IMR-90 (cell line): ENCODE data around the gene FOXS1. TPM values are rescaled to one million over a fixed set of nuclear protein-coding genes. Genes with fewer than 3 reads are reported as not detected.

Experiments used
- ATAC-seq: fragments of 200-7000 bp; cut with Tn5 transposase; 2 replicates; pipeline ENCODE4 v1.9.1; 2020; ENCODE audit warnings: low read depth, mild to moderate bottlenecking, moderate library complexity
- BruUV-seq: library from RNA; stranded (reverse); fragments of 400-500 nt; replicated peaks from 2 replicates; lab custom pipeline; 2021; lab: Mats Ljungman, UMichigan
- CTCF ChIA-PET: fragments of 300-600 bp; formaldehyde crosslinking; extraction: SDS; loops from one replicate; lab custom pipeline; 2021; ENCODE audit warnings: antibody characterized with exemption; lab: Yijun Ruan, JAX
- POLR2A ChIA-PET: fragments of 300-600 bp; sonication (Branson Sonifier 250); formaldehyde crosslinking; loops from one replicate; lab custom pipeline; 2022; ENCODE audit warnings: antibody characterized with exemption; ENCODE audit not compliant: unreplicated experiment; lab: Charles Lee
- DNase-seq: peaks from one replicate; pipeline ENCODE4 v3.0.0; 2013
- H2AFZ ChIP-seq: replicated peaks from 2 replicates; pipeline ENCODE3; 2013; ENCODE audit warnings: low read length, mild to moderate bottlenecking; ENCODE audit not compliant: poor library complexity
- H2AK5ac ChIP-seq: 2 replicates; pipeline ENCODE4 v1.6.1; 2013; ENCODE audit warnings: low read depth, low read length, inconsistent platforms
- H2AK9ac ChIP-seq: replicated peaks from 2 replicates; pipeline ENCODE3; 2013; ENCODE audit warnings: mild to moderate bottlenecking, low read depth, low read length, moderate library complexity; ENCODE audit not compliant: poor library complexity
- H2BK120ac ChIP-seq: 2 replicates; pipeline ENCODE4 v1.6.1; 2013; ENCODE audit warnings: low read depth, low read length, inconsistent platforms
- H2BK15ac ChIP-seq: 3 replicates; pipeline ENCODE4 v1.6.1; 2013; ENCODE audit warnings: low read depth, low read length, inconsistent platforms
- H2BK20ac ChIP-seq: 2 replicates; pipeline ENCODE4 v1.6.1; 2013; ENCODE audit warnings: low read depth, mild to moderate bottlenecking, inconsistent platforms, low read length, moderate library complexity
- H2BK5ac ChIP-seq: 2 replicates; pipeline ENCODE4 v1.6.1; 2013; ENCODE audit warnings: mild to moderate bottlenecking, low read depth, low read length, inconsistent platforms; ENCODE audit not compliant: poor library complexity, severe bottlenecking
- H3K14ac ChIP-seq: replicated peaks from 2 replicates; pipeline ENCODE4 v1.6.1; 2013; ENCODE audit warnings: low read depth, low read length, inconsistent platforms
- H3K18ac ChIP-seq: 2 replicates; pipeline ENCODE4 v1.6.1; 2013; ENCODE audit warnings: low read depth, low read length, control low read depth
- H3K23ac ChIP-seq: 2 replicates; pipeline ENCODE4 v1.6.1; 2013; ENCODE audit warnings: low read depth, low read length, inconsistent platforms
- H3K27ac ChIP-seq: 2 replicates; pipeline ENCODE4 v1.5.1; 2013; ENCODE audit warnings: mild to moderate bottlenecking, control low read depth, low read length; ENCODE audit not compliant: insufficient read depth
- H3K27me3 ChIP-seq: 2 replicates; pipeline ENCODE4 v1.6.1; 2013; ENCODE audit warnings: low read length; ENCODE audit not compliant: control insufficient read depth, insufficient read depth
- H3K36me3 ChIP-seq: 2 replicates; pipeline ENCODE4 v1.6.1; 2013; ENCODE audit warnings: low read length, mixed read lengths; ENCODE audit not compliant: control insufficient read depth, insufficient read depth
- H3K4ac ChIP-seq: 2 replicates; pipeline ENCODE4 v1.6.1; 2013; ENCODE audit warnings: low read depth, low read length, inconsistent platforms
- H3K4me1 ChIP-seq: 2 replicates; pipeline ENCODE4 v1.6.1; 2013; ENCODE audit warnings: low read length, mixed read lengths; ENCODE audit not compliant: control insufficient read depth, insufficient read depth
- H3K4me2 ChIP-seq: 2 replicates; pipeline ENCODE4 v1.6.1; 2013; ENCODE audit warnings: low read depth, mild to moderate bottlenecking, control low read depth, low read length, moderate library complexity
- H3K4me3 ChIP-seq: 2 replicates; pipeline ENCODE4 v1.5.1; 2013; ENCODE audit warnings: low read depth, mild to moderate bottlenecking, control low read depth, low read length, moderate library complexity; ENCODE audit not compliant: insufficient read depth
- H3K56ac ChIP-seq: 2 replicates; pipeline ENCODE4 v1.6.1; 2013; ENCODE audit warnings: low read length, inconsistent platforms; ENCODE audit not compliant: insufficient read depth; ENCODE audit errors: extremely low read depth
- H3K79me1 ChIP-seq, 2 experiments: 2 replicates each; pipeline ENCODE4 v1.6.1; 2013; ENCODE audit warnings: low read length in 2 of 2, inconsistent platforms in 1 of 2, low read depth in 1 of 2
- H3K9ac ChIP-seq: 2 replicates; pipeline ENCODE4 v1.6.1; 2013; ENCODE audit warnings: low read depth, low read length, control low read depth
- H3K9me1 ChIP-seq: 2 replicates; pipeline ENCODE4 v1.6.1; 2013; ENCODE audit warnings: low read length, inconsistent platforms; ENCODE audit not compliant: insufficient read depth
- H3K9me3 ChIP-seq: 2 replicates; pipeline ENCODE4 v1.6.1; 2013; ENCODE audit warnings: low read length; ENCODE audit not compliant: control insufficient read depth, insufficient read depth
- H4K20me1 ChIP-seq: 2 replicates; pipeline ENCODE4 v1.6.1; 2013; ENCODE audit warnings: low read length, inconsistent platforms; ENCODE audit not compliant: insufficient read depth
- H4K5ac ChIP-seq: 2 replicates; pipeline ENCODE4 v1.6.1; 2013; ENCODE audit warnings: mild to moderate bottlenecking, low read depth, low read length, control low read depth
- H4K8ac ChIP-seq, 2 experiments: 2 replicates each; pipeline ENCODE4 v1.6.1; 2013; ENCODE audit warnings: low read depth in 2 of 2, low read length in 2 of 2, control low read depth in 1 of 2, inconsistent platforms in 1 of 2
- H4K91ac ChIP-seq: 2 replicates; pipeline ENCODE4 v1.6.1; 2013; ENCODE audit warnings: low read depth, low read length, inconsistent platforms; ENCODE audit not compliant: insufficient read depth
- BHLHE40 ChIP-seq: fragments of 150-350 bp; IDR thresholded peaks from 2 replicates; pipeline ENCODE4 v1.6.1; 2016; ENCODE audit warnings: mild to moderate bottlenecking, low read depth, low read length
- CTCF ChIP-seq: conservative IDR thresholded peaks from 2 replicates; pipeline ENCODE4 v1.5.1; 2012; ENCODE audit warnings: mild to moderate bottlenecking, low read depth, low read length, improper control_type of control experiment
- ELK1 ChIP-seq: fragments of 150-350 bp; IDR thresholded peaks from 2 replicates; pipeline ENCODE4 v1.6.1; 2016; ENCODE audit warnings: low read depth, mild to moderate bottlenecking, low read length, moderate library complexity, borderline replicate concordance
- MAFK ChIP-seq: IDR thresholded peaks from 2 replicates; pipeline ENCODE4 v1.6.1; 2012; ENCODE audit warnings: low read depth, low read length, improper control_type of control experiment
- MAZ ChIP-seq: IDR thresholded peaks from 2 replicates; pipeline ENCODE4 v1.6.1; 2012; ENCODE audit warnings: low read depth, mild to moderate bottlenecking, low read length, improper control_type of control experiment, moderate library complexity, borderline replicate concordance
- NFE2L2 ChIP-seq: fragments of 150-350 bp; IDR thresholded peaks from 2 replicates; pipeline ENCODE4 v1.6.1; 2016; ENCODE audit warnings: low read depth, mild to moderate bottlenecking, low read length
- RAD21 ChIP-seq: IDR thresholded peaks from 2 replicates; pipeline ENCODE4 v1.6.1; 2012; ENCODE audit warnings: low read length, improper control_type of control experiment
- RCOR1 ChIP-seq: IDR thresholded peaks from 2 replicates; pipeline ENCODE4 v1.6.1; 2012; ENCODE audit warnings: mild to moderate bottlenecking, low read length, improper control_type of control experiment; ENCODE audit not compliant: insufficient replicate concordance
- RFX5 ChIP-seq: IDR thresholded peaks from 2 replicates; pipeline ENCODE4 v1.8.0; 2012; ENCODE audit warnings: low read depth, mild to moderate bottlenecking, low read length, moderate library complexity
- USF2 ChIP-seq: fragments of 150-350 bp; IDR thresholded peaks from 2 replicates; pipeline ENCODE4 v1.6.1; 2017; ENCODE audit warnings: mild to moderate bottlenecking, antibody characterized with exemption, low read length, low read depth
- dilution Hi-C: fragments of 300-500 bp; cut with HindIII; formaldehyde crosslinking; loops from one replicate; pipeline ENCODE4 v1.14.3; 2018; ENCODE audit warnings: low sequenced_read_pairs; ENCODE audit not compliant: unreplicated experiment
- in situ Hi-C: fragments of 300-500 bp; cut with MboI; formaldehyde crosslinking; loops from 3 replicates; pipeline ENCODE4 v1.14.3; 2019; ENCODE audit warnings: low sequenced_read_pairs, inconsistent platforms, mixed read lengths
- intact Hi-C: fragments of 100-400 bp; cut with micrococcal nuclease; formaldehyde crosslinking; loops from 2 replicates; pipeline ENCODE4 v1.10.0; 2022
- polyA plus RNA-seq, 3 experiments: library from polyadenylated mRNA; depleted of rRNA; stranded (reverse); fragments of >200 nt; gene quantifications; 2 replicates each; pipeline ENCODE4 v1.2.3, GENCODE V29; 2012; ENCODE audit warnings: low replicate concordance in 1 of 3
- total RNA-seq: library from RNA; depleted of rRNA; stranded (reverse); fragments of >200 nt; gene quantifications from 2 replicates; pipeline ENCODE4 v1.2.3, GENCODE V29; 2012

The FOXS1 gene
- total and polyA plus RNA-seq, 2 of the 4 experiments (the other 2 are of a cell fraction), result not detected

GRCh38 chr20:31883829-31884228 is 38.4 kb upstream of the FOXS1 start:
- Histone ChIP-seq H3K18ac (no peak overlapping the region), H3K4me3 (no peak overlapping the region), H3K9ac (no peak overlapping the region), H3K14ac (no peak overlapping the region), H3K56ac (no peak overlapping the region), H4K20me1 (no peaks in the 10 kb centered on the region), H3K9me1 (no peaks in the 10 kb centered on the region), H2AK9ac (no peak overlapping the region), H2BK120ac (no peak overlapping the region), H3K4me2 (no peak overlapping the region), H3K23ac (no peak overlapping the region), H3K27me3 (peaks cover 9% of the 10 kb centered on the region), H2BK15ac (no peak overlapping the region), H4K5ac (no peak overlapping the region), H3K27ac (no peak overlapping the region), H3K79me1 (no peaks in the 10 kb centered on the region), H2AK5ac (no peak overlapping the region), H4K91ac (no peak overlapping the region), H2BK5ac (no peak overlapping the region), H4K8ac (no peak overlapping the region), H3K9me3 (no peaks in the 10 kb centered on the region), H3K36me3 (no peaks in the 10 kb centered on the region), H2AFZ (no peak overlapping the region), H2BK20ac (no peak overlapping the region), H3K4me1 (no peaks in the 10 kb centered on the region), H3K4ac (no peak overlapping the region)
- dilution Hi-C loops, result no loop called here
- ChIA-PET CTCF (no interaction called here), POLR2A (no interaction called here)
- in situ Hi-C loops, result no loop called here
- ATAC-seq (no peak), DNase-seq (no peak)
- TF ChIP-seq RFX5, result no peak
- no peak for TF ChIP-seq CTCF
- TF ChIP-seq NFE2L2, result no peak
- no peak for TF ChIP-seq RAD21
- TF ChIP-seq USF2, result no peak
- no peak for TF ChIP-seq MAZ
- no peak for TF ChIP-seq MAFK
- no peak for TF ChIP-seq BHLHE40
- TF ChIP-seq RCOR1, result no peak
- TF ChIP-seq ELK1, result no peak
- intact Hi-C loops, result no loop called here
- no TSS peak for BruUV-seq
